ENCODE data around the gene MVK.

DNA sequence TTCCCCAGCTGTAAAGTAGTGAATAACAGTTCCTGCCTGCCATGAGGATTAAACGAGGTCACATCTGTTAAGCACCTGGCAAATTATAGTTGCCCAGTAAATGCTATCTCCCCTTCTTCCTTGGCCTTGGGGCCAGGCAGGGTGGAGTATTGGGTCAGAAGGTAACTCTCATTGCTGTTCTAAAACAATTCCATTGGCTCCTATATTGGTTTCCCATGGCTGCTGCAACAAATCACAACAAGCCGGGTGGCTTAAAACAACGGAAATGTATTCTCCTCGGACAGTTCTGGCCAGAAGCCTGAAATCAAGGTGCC lies 32.2 kb upstream of the MVK start:
- TF ChIP-seq, protein P1, sequence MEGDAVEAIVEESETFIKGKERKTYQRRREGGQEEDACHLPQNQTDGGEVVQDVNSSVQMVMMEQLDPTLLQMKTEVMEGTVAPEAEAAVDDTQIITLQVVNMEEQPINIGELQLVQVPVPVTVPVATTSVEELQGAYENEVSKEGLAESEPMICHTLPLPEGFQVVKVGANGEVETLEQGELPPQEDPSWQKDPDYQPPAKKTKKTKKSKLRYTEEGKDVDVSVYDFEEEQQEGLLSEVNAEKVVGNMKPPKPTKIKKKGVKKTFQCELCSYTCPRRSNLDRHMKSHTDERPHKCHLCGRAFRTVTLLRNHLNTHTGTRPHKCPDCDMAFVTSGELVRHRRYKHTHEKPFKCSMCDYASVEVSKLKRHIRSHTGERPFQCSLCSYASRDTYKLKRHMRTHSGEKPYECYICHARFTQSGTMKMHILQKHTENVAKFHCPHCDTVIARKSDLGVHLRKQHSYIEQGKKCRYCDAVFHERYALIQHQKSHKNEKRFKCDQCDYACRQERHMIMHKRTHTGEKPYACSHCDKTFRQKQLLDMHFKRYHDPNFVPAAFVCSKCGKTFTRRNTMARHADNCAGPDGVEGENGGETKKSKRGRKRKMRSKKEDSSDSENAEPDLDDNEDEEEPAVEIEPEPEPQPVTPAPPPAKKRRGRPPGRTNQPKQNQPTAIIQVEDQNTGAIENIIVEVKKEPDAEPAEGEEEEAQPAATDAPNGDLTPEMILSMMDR (conservative IDR thresholded peaks at IDR 0.05; ENCODE audit: low read length), result no peak
- no peak for TF ChIP-seq EZH2phosphoT487 (IDR thresholded peaks at IDR 0.05; ENCODE audit: borderline replicate concordance)
